HL-60 (cell line): Measurements from ENCODE around the gene TRAIP.

Source experiments
- CTCF ChIP-seq: IDR thresholded peaks from one replicate; pipeline ENCODE4 v1.5.1; 2011; ENCODE audit warnings: low read length, control low read depth, inconsistent platforms; ENCODE audit not compliant: insufficient read depth
- GABPA ChIP-seq: IDR thresholded peaks from 2 replicates; pipeline ENCODE4 v1.6.1; 2012; ENCODE audit warnings: low read depth
- POLR2AphosphoS5 ChIP-seq: IDR thresholded peaks from 2 replicates; pipeline ENCODE4 v1.6.1; 2012; ENCODE audit warnings: low read depth
- REST ChIP-seq: IDR thresholded peaks from 2 replicates; pipeline ENCODE4 v1.6.1; 2012; ENCODE audit warnings: low read depth; ENCODE audit not compliant: insufficient replicate concordance

GRCh38 chr3:49841806-49842205 lies 14.6 kb downstream of the TRAIP start:
- TF ChIP-seq CTCF (no peak), POLR2AphosphoS5 (no peak), REST (no peak), GABPA (no peak)
